OCI-LY1 (cell line): ENCODE measurements around the gene PTPRN2.

Source experiments
- CTCF ChIP-seq: fragments of 200-600 bp; sonication (generic), shearing (Covaris generic); IDR thresholded peaks from 2 replicates; pipeline ENCODE4 v1.5.1; 2017; ENCODE audit warnings: mild to moderate bottlenecking, antibody characterized with exemption, low read length, moderate library complexity, mixed read lengths
- EZH2 ChIP-seq: fragments of 200-600 bp; sonication (generic), shearing (Covaris generic); IDR thresholded peaks from 2 replicates; pipeline ENCODE4 v1.8.0; 2017; ENCODE audit warnings: borderline replicate concordance, mixed run types, mild to moderate bottlenecking, antibody characterized with exemption, low read length, moderate library complexity, mixed read lengths

GRCh38 chr7:157805713-157806112 lies 781.9 kb downstream of the PTPRN2 start:
- TF ChIP-seq CTCF (no peak), EZH2 (no peak)
